Chondrocyte (in vitro differentiated cells): ENCODE data around the gene LINC01488. TPM values are rescaled to one million over a fixed set of nuclear protein-coding genes. Genes with fewer than 3 reads are reported as not detected.

ENCODE experiments used
- DNase-seq: peaks from one replicate; pipeline ENCODE4 v3.0.0; 2021; ENCODE audit warnings: mixed read lengths, low spot score
- H3K27ac Mint-ChIP-seq: one replicate; pipeline ENCODE4 v1.8.0; 2021; ENCODE audit warnings: mild to moderate bottlenecking, moderate library complexity, mixed read lengths; ENCODE audit not compliant: unreplicated experiment
- H3K27me3 Mint-ChIP-seq: 2 replicates; pipeline ENCODE4 v1.8.0; 2021; ENCODE audit warnings: low read depth, mixed read lengths
- H3K36me3 Mint-ChIP-seq: 2 replicates; pipeline ENCODE4 v1.8.0; 2021; ENCODE audit warnings: low read depth, mixed read lengths
- H3K4me1 Mint-ChIP-seq: 2 replicates; pipeline ENCODE4 v1.8.0; 2021; ENCODE audit warnings: low read depth, mild to moderate bottlenecking, mixed read lengths
- H3K4me3 Mint-ChIP-seq: one replicate; pipeline ENCODE4 v1.8.0; 2021; ENCODE audit warnings: mild to moderate bottlenecking, moderate library complexity, mixed read lengths; ENCODE audit not compliant: unreplicated experiment
- H3K9me3 Mint-ChIP-seq: 2 replicates; pipeline ENCODE4 v1.8.0; 2021; ENCODE audit warnings: low read depth, mixed read lengths
- CTCF ChIP-seq: fragments of 200-600 bp; sonication (generic); IDR thresholded peaks from 2 replicates; pipeline ENCODE4 v1.5.0; 2021; ENCODE audit warnings: antibody characterized with exemption, mild to moderate bottlenecking, moderate library complexity
- long read RNA-seq: library from polyadenylated mRNA; stranded (forward); transcript quantifications from one replicate; pipeline ENCODE4 v2.0.0, GENCODE V29; 2021
- total RNA-seq: library from RNA; stranded (reverse); gene quantifications from 3 replicates; pipeline ENCODE4 v1.2.1, GENCODE V29; 2021

Gene LINC01488
- not detected in 3 replicates for total RNA-seq
- long read RNA-seq: 0 reads

GRCh38 chr11:69481393-69481844 is at the start of gene LINC01488:
TSS of gene LINC01488 (plus strand) at chr11:69481663.
- no peaks in the 10 kb centered on the region for H3K36me3 Mint-ChIP-seq
- H3K4me3 Mint-ChIP-seq: no peak within 1 kb of the TSS
- H3K27me3 Mint-ChIP-seq: peaks cover 11% of the 10 kb centered on the region
- no peak within 1 kb of the TSS for H3K27ac Mint-ChIP-seq
- peak; percentile 61 for DNase-seq
- TF ChIP-seq CTCF: no peak
- H3K9me3 Mint-ChIP-seq: no peaks in the 10 kb centered on the region
- peaks cover 7% of the 10 kb centered on the region for H3K4me1 Mint-ChIP-seq

- Mint-ChIP-seq H3K9me3 (no peaks in the 10 kb centered on the region), H3K4me1 (peaks cover 19% of the 10 kb centered on the region), H3K27ac (no peak overlapping the region), H3K36me3 (no peaks in the 10 kb centered on the region), H3K27me3 (no peaks in the 10 kb centered on the region), H3K4me3 (no peak overlapping the region)
- no peak for TF ChIP-seq CTCF
- peak; percentile 39 for DNase-seq
Measured at GRCh38 chr11:69431893-69432738, 49.3 kb upstream of the LINC01488 start.

GRCh38 chr11:69433741-69434140 is 47.7 kb upstream of the LINC01488 start:
- H3K27me3 Mint-ChIP-seq: no peaks in the 10 kb centered on the region
- H3K9me3 Mint-ChIP-seq: no peaks in the 10 kb centered on the region
- H3K4me3 Mint-ChIP-seq: no peak overlapping the region
- peaks cover 26% of the 10 kb centered on the region for H3K4me1 Mint-ChIP-seq
- H3K27ac Mint-ChIP-seq: no peak overlapping the region
- peak; percentile 77 for DNase-seq
- TF ChIP-seq CTCF: no peak
- H3K36me3 Mint-ChIP-seq: no peaks in the 10 kb centered on the region

- no peak for TF ChIP-seq CTCF
- H3K36me3 Mint-ChIP-seq: no peaks in the 10 kb centered on the region
- H3K27me3 Mint-ChIP-seq: no peaks in the 10 kb centered on the region
- peaks cover 26% of the 10 kb centered on the region for H3K4me1 Mint-ChIP-seq
- no peaks in the 10 kb centered on the region for H3K9me3 Mint-ChIP-seq
- no peak overlapping the region for H3K4me3 Mint-ChIP-seq
- peak; percentile 58 for DNase-seq
- H3K27ac Mint-ChIP-seq: no peak overlapping the region
Measured at GRCh38 chr11:69434471-69434931, 47.0 kb upstream of the LINC01488 start.

GRCh38 chr11:69435161-69435986 is 46.1 kb upstream of the LINC01488 start:
- H3K4me3 Mint-ChIP-seq: no peak overlapping the region
- peak; percentile 42 for DNase-seq
- no peak overlapping the region for H3K27ac Mint-ChIP-seq
- H3K27me3 Mint-ChIP-seq: no peaks in the 10 kb centered on the region
- no peak for TF ChIP-seq CTCF
- peaks cover 26% of the 10 kb centered on the region for H3K4me1 Mint-ChIP-seq
- no peaks in the 10 kb centered on the region for H3K36me3 Mint-ChIP-seq
- no peaks in the 10 kb centered on the region for H3K9me3 Mint-ChIP-seq
